Mesothelial cell of epicardium (in vitro differentiated cells): ENCODE data around the gene DNALI1. TPM values are rescaled to one million over a fixed set of nuclear protein-coding genes. Genes with fewer than 3 reads are reported as not detected.
A peak's percentile ranks its signal among the peaks of the same experiment; 100 is the strongest.
"Not testable (repeated sequence)": the region's sequence is repeated elsewhere in the genome, so short reads cannot be mapped to it uniquely, and the experiment has no call there.

Experiments used
- DNase-seq, 2 experiments: peaks; one replicate each; pipeline ENCODE4 v3.0.0; 2021; ENCODE audit warnings: low spot score in 2 of 2; ENCODE audit not compliant: unreplicated experiment in 2 of 2
- H3K27ac Mint-ChIP-seq: 2 replicates; pipeline ENCODE4 v1.8.0; 2021; ENCODE audit warnings: mixed read lengths
- H3K27me3 Mint-ChIP-seq: 2 replicates; pipeline ENCODE4 v1.8.0; 2021; ENCODE audit warnings: low read depth, mixed read lengths
- H3K36me3 Mint-ChIP-seq: 2 replicates; pipeline ENCODE4 v1.8.0; 2021; ENCODE audit warnings: mixed read lengths
- H3K4me1 Mint-ChIP-seq: 2 replicates; pipeline ENCODE4 v1.8.0; 2021; ENCODE audit warnings: mixed read lengths
- H3K4me3 Mint-ChIP-seq: 2 replicates; pipeline ENCODE4 v1.8.0; 2021; ENCODE audit warnings: mild to moderate bottlenecking, moderate library complexity, mixed read lengths
- H3K9me3 Mint-ChIP-seq: 2 replicates; pipeline ENCODE4 v1.8.0; 2021; ENCODE audit warnings: mixed read lengths
- CTCF ChIP-seq: fragments of 200-600 bp; sonication (generic); IDR thresholded peaks from one replicate; pipeline ENCODE4 v1.5.0; 2021; ENCODE audit warnings: antibody characterized with exemption; ENCODE audit not compliant: unreplicated experiment
- total RNA-seq: library from RNA; stranded (reverse); gene quantifications from 3 replicates; pipeline ENCODE4 v1.2.1, GENCODE V29; 2021

The DNALI1 gene
- total RNA-seq, 1 donor from 2014 or later = 12.5 TPM

- DNase-seq = no peak
- H3K4me1 Mint-ChIP-seq = peaks cover 19% of the 10 kb centered on the region
- TF ChIP-seq CTCF = no peak
- no peak overlapping the region for H3K4me3 Mint-ChIP-seq
- H3K27ac Mint-ChIP-seq = no peak overlapping the region
- H3K27me3 Mint-ChIP-seq = no peaks in the 10 kb centered on the region
- peaks cover 12% of the 10 kb centered on the region for H3K36me3 Mint-ChIP-seq
- no peaks in the 10 kb centered on the region for H3K9me3 Mint-ChIP-seq
Measured at GRCh38 chr1:37559080-37559479, 2.3 kb downstream of the DNALI1 start.

GRCh38 chr1:37559957-37560379 is 3.2 kb downstream of the DNALI1 start:
- Mint-ChIP-seq H3K27ac (peak overlapping the region; percentile 5), H3K4me1 (peaks cover 17% of the 10 kb centered on the region), H3K36me3 (peaks cover 12% of the 10 kb centered on the region)
- H3K27me3 Mint-ChIP-seq, DNase-seq, H3K4me3 Mint-ChIP-seq, H3K9me3 Mint-ChIP-seq: not testable (repeated sequence)

- TF ChIP-seq CTCF = no peak
- Mint-ChIP-seq H3K4me3 (no peak overlapping the region), H3K36me3 (peaks cover 16% of the 10 kb centered on the region), H3K27ac (no peak overlapping the region), H3K9me3 (no peaks in the 10 kb centered on the region), H3K27me3 (no peaks in the 10 kb centered on the region), H3K4me1 (peaks cover 17% of the 10 kb centered on the region)
- DNase-seq = no peak
Measured at GRCh38 chr1:37560401-37561132, 3.8 kb downstream of the DNALI1 start.

- peak; percentile 17 for TF ChIP-seq CTCF
- H3K9me3 Mint-ChIP-seq = no peaks in the 10 kb centered on the region
- H3K27me3 Mint-ChIP-seq = no peaks in the 10 kb centered on the region
- H3K4me1 Mint-ChIP-seq = peaks cover 14% of the 10 kb centered on the region
- H3K4me3 Mint-ChIP-seq = no peak overlapping the region
- peaks cover 21% of the 10 kb centered on the region for H3K36me3 Mint-ChIP-seq
- DNase-seq = no peak
- H3K27ac Mint-ChIP-seq = no peak overlapping the region
Measured at GRCh38 chr1:37561133-37562132, 4.7 kb downstream of the DNALI1 start.

- Mint-ChIP-seq H3K27me3 (no peaks in the 10 kb centered on the region), H3K4me1 (peaks cover 3% of the 10 kb centered on the region), H3K27ac (no peak overlapping the region), H3K36me3 (peaks cover 31% of the 10 kb centered on the region), H3K9me3 (no peaks in the 10 kb centered on the region), H3K4me3 (no peak overlapping the region)
- TF ChIP-seq CTCF = no peak
- no peak for DNase-seq
Measured at GRCh38 chr1:37562984-37563383, 6.2 kb downstream of the DNALI1 start.

- DNase-seq = no peak
- Mint-ChIP-seq H3K9me3 (no peaks in the 10 kb centered on the region), H3K4me1 (no peaks in the 10 kb centered on the region), H3K27ac (no peak overlapping the region), H3K36me3 (peaks cover 48% of the 10 kb centered on the region), H3K27me3 (no peaks in the 10 kb centered on the region), H3K4me3 (no peak overlapping the region)
- no peak for TF ChIP-seq CTCF
Measured at GRCh38 chr1:37564892-37565291, 8.2 kb downstream of the DNALI1 start.
